ENCODE data around the gene MYO3B.

MYO3B gene

DNA sequence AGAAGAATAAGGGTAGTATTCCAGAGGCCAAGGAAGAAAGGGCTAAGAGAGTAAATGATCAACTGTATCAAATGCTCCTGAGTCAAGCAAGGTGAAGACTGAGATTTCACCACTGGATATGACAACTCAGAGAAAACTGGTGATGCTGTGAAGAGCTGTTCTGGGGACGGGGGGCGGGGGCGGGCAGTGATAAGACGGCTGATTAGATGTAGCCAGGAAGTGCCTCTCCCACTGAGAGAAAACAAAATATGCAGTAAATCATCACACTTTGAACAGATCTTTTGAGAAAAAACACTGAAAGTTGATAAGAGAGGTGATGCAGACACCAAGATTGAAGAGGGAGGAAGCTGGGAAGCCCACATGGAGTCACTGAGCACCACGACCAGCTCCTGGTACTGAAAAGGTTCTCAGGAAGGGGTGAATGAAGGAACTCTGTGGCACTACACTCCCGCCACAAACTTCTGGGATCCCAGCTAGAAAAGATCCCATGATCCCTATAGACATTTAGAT is 75.8 kb downstream of the MYO3B start:
- no peaks in the 10 kb centered on the region for H4K20me1 ChIP-seq (ENCODE audit: low read depth, low read length)
- H3F3A ChIP-seq (ENCODE audit: insufficient read depth), result no peaks in the 10 kb centered on the region
- H3K9me3 ChIP-seq (ENCODE audit: insufficient read depth, low read length), result no peaks in the 10 kb centered on the region
- H3K9ac ChIP-seq (ENCODE audit: low read length), result no peak overlapping the region
- no peak overlapping the region for H3K4me3 ChIP-seq (ENCODE audit: insufficient read depth, low read length, poor library complexity, severe bottlenecking)
- no peaks in the 10 kb centered on the region for H3K36me3 ChIP-seq (ENCODE audit: low read length)
- no peak overlapping the region for H2AFZ ChIP-seq (ENCODE audit: low read depth, low read length, severe bottlenecking)
- no peaks in the 10 kb centered on the region for H3K79me2 ChIP-seq (ENCODE audit: insufficient read depth, low read length)
- H3K4me2 ChIP-seq (ENCODE audit: low read depth, low read length, poor library complexity, severe bottlenecking), result no peak overlapping the region
- H3K27me3 ChIP-seq (ENCODE audit: low read length), result no peaks in the 10 kb centered on the region
- TF ChIP-seq, protein P1, sequence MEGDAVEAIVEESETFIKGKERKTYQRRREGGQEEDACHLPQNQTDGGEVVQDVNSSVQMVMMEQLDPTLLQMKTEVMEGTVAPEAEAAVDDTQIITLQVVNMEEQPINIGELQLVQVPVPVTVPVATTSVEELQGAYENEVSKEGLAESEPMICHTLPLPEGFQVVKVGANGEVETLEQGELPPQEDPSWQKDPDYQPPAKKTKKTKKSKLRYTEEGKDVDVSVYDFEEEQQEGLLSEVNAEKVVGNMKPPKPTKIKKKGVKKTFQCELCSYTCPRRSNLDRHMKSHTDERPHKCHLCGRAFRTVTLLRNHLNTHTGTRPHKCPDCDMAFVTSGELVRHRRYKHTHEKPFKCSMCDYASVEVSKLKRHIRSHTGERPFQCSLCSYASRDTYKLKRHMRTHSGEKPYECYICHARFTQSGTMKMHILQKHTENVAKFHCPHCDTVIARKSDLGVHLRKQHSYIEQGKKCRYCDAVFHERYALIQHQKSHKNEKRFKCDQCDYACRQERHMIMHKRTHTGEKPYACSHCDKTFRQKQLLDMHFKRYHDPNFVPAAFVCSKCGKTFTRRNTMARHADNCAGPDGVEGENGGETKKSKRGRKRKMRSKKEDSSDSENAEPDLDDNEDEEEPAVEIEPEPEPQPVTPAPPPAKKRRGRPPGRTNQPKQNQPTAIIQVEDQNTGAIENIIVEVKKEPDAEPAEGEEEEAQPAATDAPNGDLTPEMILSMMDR (IDR thresholded peaks at IDR 0.05; ENCODE audit: insufficient read depth, low read length, poor library complexity, severe bottlenecking), result no peak
- TF ChIP-seq EZH2phosphoT487 (conservative IDR thresholded peaks at IDR 0.05; ENCODE audit: low read length), result no peak
- H3K9me2 ChIP-seq (replicated peaks; ENCODE audit: insufficient read depth, low read length), result no peaks in the 10 kb centered on the region
- no peak overlapping the region for H3K27ac ChIP-seq (ENCODE audit: low read depth, low read length)

DNA sequence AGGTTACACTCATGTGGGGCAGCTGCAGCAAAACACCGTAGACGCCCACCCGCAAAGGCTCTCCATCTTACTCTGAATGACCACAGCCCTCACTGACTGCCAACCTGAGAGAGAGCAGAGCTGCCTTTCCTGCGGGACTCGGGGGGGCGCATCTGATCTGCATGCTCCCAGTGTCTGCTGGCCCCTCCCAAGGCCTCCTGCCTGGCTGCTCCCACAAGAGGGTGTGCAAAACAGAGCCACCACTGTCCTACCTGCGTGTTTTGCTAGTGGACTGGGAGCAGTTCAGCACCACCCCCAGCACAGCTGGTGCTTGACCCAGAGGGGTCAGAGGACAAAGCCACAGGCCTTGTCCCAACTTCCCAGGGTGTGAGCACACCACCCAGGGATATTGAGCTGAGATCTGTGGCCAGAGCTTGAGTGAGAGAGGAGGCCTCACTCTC is 76.4 kb downstream of the MYO3B start:
- H3K4me3 ChIP-seq (ENCODE audit: insufficient read depth, low read length, poor library complexity, severe bottlenecking), result no peak overlapping the region

DNA sequence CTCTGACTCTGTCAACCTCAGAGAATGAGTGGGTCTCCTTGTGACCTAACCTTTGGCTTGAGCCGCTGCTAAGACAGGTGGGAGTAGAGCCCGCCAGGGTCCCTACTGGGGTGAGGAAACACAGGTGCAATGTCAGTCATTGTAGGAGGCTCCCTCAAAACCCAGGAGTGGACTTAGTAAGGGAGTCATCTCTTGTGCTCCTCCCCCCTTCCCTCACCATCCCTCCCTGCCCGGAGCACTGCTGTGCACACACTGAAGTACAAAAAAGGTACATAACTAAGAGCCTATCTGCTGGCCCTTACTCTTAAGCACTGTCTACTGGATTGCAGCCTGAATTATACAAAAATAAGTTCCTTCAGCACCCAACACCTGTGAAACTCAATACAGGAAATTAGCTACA is 77.2 kb downstream of the MYO3B start:
- Histone ChIP-seq H2AFZ (ENCODE audit: low read depth, low read length, severe bottlenecking) (no peak overlapping the region), H3K79me2 (ENCODE audit: insufficient read depth, low read length) (no peaks in the 10 kb centered on the region), H3K9me3 (ENCODE audit: insufficient read depth, low read length) (no peaks in the 10 kb centered on the region), H3K9ac (ENCODE audit: low read length) (no peak overlapping the region), H3K4me2 (ENCODE audit: low read depth, low read length, poor library complexity, severe bottlenecking) (no peak overlapping the region), H3K27me3 (ENCODE audit: low read length) (no peaks in the 10 kb centered on the region), H3K27ac (ENCODE audit: low read depth, low read length) (no peak overlapping the region), H3K9me2 (replicated peaks; ENCODE audit: insufficient read depth, low read length) (no peaks in the 10 kb centered on the region), H4K20me1 (ENCODE audit: low read depth, low read length) (no peaks in the 10 kb centered on the region), H3K36me3 (ENCODE audit: low read length) (no peaks in the 10 kb centered on the region), H3K4me3 (ENCODE audit: insufficient read depth, low read length, poor library complexity, severe bottlenecking) (no peak overlapping the region), H3F3A (ENCODE audit: insufficient read depth) (no peaks in the 10 kb centered on the region)
- TF ChIP-seq, protein P1 (IDR thresholded peaks at IDR 0.05; ENCODE audit: insufficient read depth, low read length, poor library complexity, severe bottlenecking), result no peak
- no peak for TF ChIP-seq EZH2phosphoT487 (conservative IDR thresholded peaks at IDR 0.05; ENCODE audit: low read length)

More for the DNA sequence above, 76.4 kb downstream of the MYO3B start:
- TF ChIP-seq EZH2phosphoT487 (conservative IDR thresholded peaks at IDR 0.05; ENCODE audit: low read length), result no peak
- TF ChIP-seq, protein P1 (IDR thresholded peaks at IDR 0.05; ENCODE audit: insufficient read depth, low read length, poor library complexity, severe bottlenecking), result no peak
- Histone ChIP-seq H3F3A (ENCODE audit: insufficient read depth) (no peaks in the 10 kb centered on the region), H3K79me2 (ENCODE audit: insufficient read depth, low read length) (no peaks in the 10 kb centered on the region), H3K36me3 (ENCODE audit: low read length) (no peaks in the 10 kb centered on the region), H3K27ac (ENCODE audit: low read depth, low read length) (no peak overlapping the region), H3K9me2 (replicated peaks; ENCODE audit: insufficient read depth, low read length) (no peaks in the 10 kb centered on the region), H2AFZ (ENCODE audit: low read depth, low read length, severe bottlenecking) (no peak overlapping the region), H3K9ac (ENCODE audit: low read length) (no peak overlapping the region), H3K4me2 (ENCODE audit: low read depth, low read length, poor library complexity, severe bottlenecking) (no peak overlapping the region), H3K27me3 (ENCODE audit: low read length) (no peaks in the 10 kb centered on the region), H3K9me3 (ENCODE audit: insufficient read depth, low read length) (no peaks in the 10 kb centered on the region), H4K20me1 (ENCODE audit: low read depth, low read length) (no peaks in the 10 kb centered on the region)

Measured in SU-DHL-6 (cell line).